Subcutaneous abdominal adipose tissue (tissue), 5 donors: ENCODE results near the gene GNLY.
"Not testable (repeated sequence)": the region's sequence is repeated elsewhere in the genome, so short reads cannot be mapped to it uniquely, and the experiment has no call there.

Experiments used
- H3K27ac ChIP-seq: one replicate; pipeline ENCODE4 v1.7.0; 2013; ENCODE audit warnings: low read depth, mild to moderate bottlenecking, inconsistent platforms, low read length, moderate library complexity
- H3K27me3 ChIP-seq, 5 donors: one replicate each; pipeline ENCODE4 v1.7.0; 2013; ENCODE audit warnings: low read length in 5 of 5, inconsistent platforms in 1 of 5; ENCODE audit not compliant: control insufficient read depth in 5 of 5, insufficient read depth in 4 of 5
- H3K36me3 ChIP-seq, 5 donors: one replicate each; pipeline ENCODE4 v1.7.0; 2013; ENCODE audit warnings: low read length in 5 of 5; ENCODE audit not compliant: control insufficient read depth in 5 of 5, insufficient read depth in 5 of 5
- H3K4me1 ChIP-seq, 5 donors: one replicate each; pipeline ENCODE4 v1.7.0; 2013; ENCODE audit warnings: low read length in 5 of 5, mild to moderate bottlenecking in 3 of 5, moderate library complexity in 1 of 5; ENCODE audit not compliant: control insufficient read depth in 5 of 5, insufficient read depth in 5 of 5
- H3K4me3 ChIP-seq, 5 donors: one replicate each; pipeline ENCODE4 v1.7.0; 2013; ENCODE audit warnings: low read length in 5 of 5, low read depth in 1 of 5
- H3K9ac ChIP-seq, 5 donors: one replicate each; pipeline ENCODE4 v1.7.0; 2013; ENCODE audit warnings: low read length in 5 of 5, mild to moderate bottlenecking in 4 of 5, moderate library complexity in 3 of 5
- H3K9me3 ChIP-seq, 5 donors: one replicate each; pipeline ENCODE4 v1.7.0; 2013; ENCODE audit warnings: low read length in 5 of 5; ENCODE audit not compliant: control insufficient read depth in 5 of 5
- donor health status: healthy.
- donor health status: healthy.
- donor health status: healthy.
- donor health status: healthy.
- donor health status: healthy.

Gene GNLY

DNA sequence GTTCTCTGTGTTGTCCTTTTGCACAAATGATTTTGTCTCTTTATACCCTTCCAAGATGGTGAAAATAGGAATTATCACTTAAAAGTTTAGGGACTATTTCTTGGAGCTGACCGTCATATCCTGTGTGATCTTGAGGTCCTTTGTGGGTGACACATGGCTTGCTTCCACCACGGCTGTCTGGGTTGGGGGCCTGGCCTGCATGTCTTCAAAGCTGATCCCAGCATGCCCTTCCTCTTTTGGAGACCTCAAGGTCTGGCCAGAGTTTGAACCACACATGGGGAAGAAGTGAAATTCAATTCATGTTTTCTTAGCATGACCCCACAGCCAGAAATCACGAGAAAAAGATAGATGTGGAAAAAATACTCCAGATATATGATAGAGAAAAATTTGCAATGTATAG, 40.2 kb upstream of the GNLY start:
- peaks cover 4 to 50% (median 32%) of the 10 kb centered on the region in 5 donors for H3K36me3 ChIP-seq
- H3K4me1 ChIP-seq = peaks cover 0 to 17% (median 15%) of the 10 kb centered on the region in 5 donors
- no peak overlapping the region for H3K9ac ChIP-seq

GRCh38 chr2:85655961-85656417, 38.2 kb upstream of the GNLY start:
- no peak overlapping the region for H3K27ac ChIP-seq

More for the DNA sequence above, 40.2 kb upstream of the GNLY start:
- no peak overlapping the region for H3K4me3 ChIP-seq
- no peaks in the 10 kb centered on the region for H3K27me3 ChIP-seq
- H3K9me3 ChIP-seq = no peaks in the 10 kb centered on the region
- no peak overlapping the region for H3K27ac ChIP-seq

GRCh38 chr2:85656468-85656867, 37.7 kb upstream of the GNLY start:
- H3K27me3 ChIP-seq = no peaks in the 10 kb centered on the region
- H3K4me1 ChIP-seq = peaks cover 0 to 8% (median 7%) of the 10 kb centered on the region in 5 donors
- H3K4me3 ChIP-seq = no peak overlapping the region
- no peaks in the 10 kb centered on the region for H3K9me3 ChIP-seq
- no peak overlapping the region for H3K27ac ChIP-seq
- H3K9ac ChIP-seq = no peak overlapping the region
- peaks cover 4 to 33% (median 16%) of the 10 kb centered on the region in 5 donors for H3K36me3 ChIP-seq

More at GRCh38 chr2:85655961-85656417, 38.2 kb upstream of the GNLY start:
- Histone ChIP-seq H3K4me3 (no peak overlapping the region), H3K4me1 (peaks cover 0 to 5% (median 3%) of the 10 kb centered on the region in 5 donors), H3K9me3 (no peaks in the 10 kb centered on the region), H3K27me3 (no peaks in the 10 kb centered on the region), H3K9ac (no peak overlapping the region), H3K36me3 (peaks cover 4 to 38% (median 20%) of the 10 kb centered on the region in 5 donors)

DNA sequence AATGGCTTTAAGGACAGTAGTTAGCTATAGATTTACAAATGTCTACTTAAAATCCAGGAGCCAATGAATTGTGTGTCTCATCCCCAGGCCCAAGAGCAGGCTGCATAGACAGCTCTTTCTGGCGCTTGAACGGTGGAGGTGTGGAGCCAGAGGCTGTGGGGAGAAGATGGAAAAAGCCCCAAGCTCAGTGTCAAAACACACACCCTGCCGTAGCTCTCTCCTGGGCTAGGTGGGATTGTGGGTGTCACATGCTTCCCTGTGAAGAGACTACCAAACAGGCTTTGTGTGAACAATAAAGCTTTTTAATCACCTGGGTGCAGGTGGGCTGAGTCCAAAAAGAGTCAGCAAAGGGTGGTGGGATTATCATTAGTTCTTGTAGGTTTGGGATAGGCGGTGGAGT, 36.8 kb upstream of the GNLY start:
- H3K9ac ChIP-seq, H3K4me3 ChIP-seq, H3K27ac ChIP-seq, H3K27me3 ChIP-seq, H3K9me3 ChIP-seq: not testable (repeated sequence)
- Histone ChIP-seq H3K36me3 (peaks cover 0 to 24% (median 10%) of the 10 kb centered on the region in 5 donors), H3K4me1 (peaks cover 0 to 16% (median 15%) of the 10 kb centered on the region in 5 donors)

DNA sequence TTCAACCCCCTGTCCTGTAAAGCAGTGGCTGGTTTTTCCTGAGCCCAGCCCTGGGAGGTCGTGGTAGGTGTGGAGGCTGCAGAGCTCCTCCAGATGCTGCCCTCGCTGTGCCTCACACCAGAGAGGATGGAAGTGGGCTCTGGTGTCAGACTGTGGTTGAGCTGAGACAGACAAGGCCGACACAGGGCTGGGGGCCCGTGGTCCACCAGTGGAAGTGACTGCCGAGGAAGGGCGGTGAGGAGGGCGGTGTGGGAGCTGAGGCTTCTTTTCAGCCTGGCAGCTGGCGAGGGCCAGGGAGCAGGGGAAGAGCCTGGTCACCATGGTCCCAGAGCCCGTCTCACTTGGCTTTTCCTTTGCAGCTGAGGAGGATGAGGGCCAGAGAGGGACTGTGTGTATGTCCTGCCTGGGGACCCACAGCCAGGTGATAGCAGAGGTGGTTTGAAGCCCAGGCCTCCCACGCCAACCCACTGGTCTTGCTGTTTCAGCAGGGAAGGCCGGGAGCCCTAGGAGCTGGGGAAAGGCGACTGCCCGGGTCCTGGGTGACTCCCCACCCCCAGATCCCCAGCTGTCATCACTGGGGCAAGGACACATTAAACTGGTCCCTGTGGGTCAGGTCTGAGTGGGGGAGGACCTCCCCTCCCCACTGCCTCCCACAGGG, 34.7 kb upstream of the GNLY start:
- no peak overlapping the region for H3K4me3 ChIP-seq
- H3K36me3 ChIP-seq = peaks cover 0 to 18% (median 4%) of the 10 kb centered on the region in 5 donors
- H3K9me3 ChIP-seq = no peaks in the 10 kb centered on the region
- no peaks in the 10 kb centered on the region for H3K27me3 ChIP-seq
- H3K9ac ChIP-seq = no peak overlapping the region
- H3K27ac ChIP-seq = no peak overlapping the region
- peaks cover 0 to 27% (median 22%) of the 10 kb centered on the region in 5 donors for H3K4me1 ChIP-seq

GRCh38 chr2:85660301-85660700, 33.9 kb upstream of the GNLY start:
- H3K27ac ChIP-seq = not testable (repeated sequence)

DNA sequence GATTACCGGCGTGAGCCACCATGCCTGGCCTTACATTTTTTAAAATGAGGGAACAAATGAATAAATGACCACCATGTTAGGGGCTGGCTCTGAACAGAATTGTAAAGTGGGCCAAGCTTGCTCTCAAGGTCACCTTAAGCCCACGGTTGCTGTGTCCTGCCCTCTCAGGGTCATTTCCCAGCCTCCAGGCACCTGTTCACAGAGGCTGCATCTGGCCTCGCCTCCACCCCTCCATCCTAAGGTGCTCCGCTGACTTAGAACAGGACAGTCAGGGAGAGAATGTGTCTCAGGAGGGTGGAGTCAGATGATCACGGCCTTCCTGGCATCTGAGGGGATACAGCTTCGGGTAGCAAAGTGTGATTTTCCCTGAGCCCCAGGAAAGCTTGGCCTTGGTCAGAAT, 33.4 kb upstream of the GNLY start:
- no peak overlapping the region for H3K4me3 ChIP-seq
- no peaks in the 10 kb centered on the region for H3K27me3 ChIP-seq
- H3K9me3 ChIP-seq = no peaks in the 10 kb centered on the region
- no peak overlapping the region for H3K9ac ChIP-seq
- H3K4me1 ChIP-seq = peaks cover 0 to 27% (median 22%) of the 10 kb centered on the region in 5 donors
- peaks cover 0 to 18% (median 4%) of the 10 kb centered on the region in 5 donors for H3K36me3 ChIP-seq
- H3K27ac ChIP-seq = no peak overlapping the region

More at GRCh38 chr2:85660301-85660700, 33.9 kb upstream of the GNLY start:
- H3K4me3 ChIP-seq, H3K9me3 ChIP-seq, H3K27me3 ChIP-seq, H3K9ac ChIP-seq: not testable (repeated sequence)
- Histone ChIP-seq H3K36me3 (peaks cover 0 to 18% (median 4%) of the 10 kb centered on the region in 5 donors), H3K4me1 (peaks cover 0 to 27% (median 22%) of the 10 kb centered on the region in 5 donors)

- H3K9ac ChIP-seq = peak overlapping the region in 1 of 5 donors; percentile 37
- no peaks in the 10 kb centered on the region for H3K9me3 ChIP-seq
- H3K4me3 ChIP-seq = no peak overlapping the region
- peaks cover 0 to 13% (median under 1%) of the 10 kb centered on the region in 5 donors for H3K36me3 ChIP-seq
- peak overlapping the region; percentile 46 for H3K27ac ChIP-seq
- no peaks in the 10 kb centered on the region for H3K27me3 ChIP-seq
- H3K4me1 ChIP-seq = peaks cover 0 to 28% (median 22%) of the 10 kb centered on the region in 5 donors
These were observed 32.9 kb upstream of the GNLY start for GRCh38 chr2:85661139-85661858.

GRCh38 chr2:85662899-85663593, 31.1 kb upstream of the GNLY start:
- H3K27ac ChIP-seq = peak overlapping the region; percentile 54
- H3K36me3 ChIP-seq = peaks cover 0 to 13% (median 0%) of the 10 kb centered on the region in 5 donors
- no peaks in the 10 kb centered on the region for H3K9me3 ChIP-seq
- H3K27me3 ChIP-seq = no peaks in the 10 kb centered on the region
- H3K4me3 ChIP-seq = no peak overlapping the region
- no peak overlapping the region for H3K9ac ChIP-seq
- peaks cover 0 to 32% (median 20%) of the 10 kb centered on the region in 5 donors for H3K4me1 ChIP-seq
